GDM1 (cell line): ENCODE data around the gene WNT11.

Experiments used
- DNase-seq: peaks from one replicate; lab custom pipeline; 2025; lab: John Stamatoyannopoulos, UW

The WNT11 gene

GRCh38 chr11:76153571-76153923 lies 52.8 kb downstream of the WNT11 start:
- no peak for DNase-seq

GRCh38 chr11:76152741-76153570 lies 53.3 kb downstream of the WNT11 start:
- no peak for DNase-seq

GRCh38 chr11:76152086-76152681 lies 54.1 kb downstream of the WNT11 start:
- peak; percentile 73 for DNase-seq

- DNase-seq = no peak
These were observed 54.7 kb downstream of the WNT11 start for GRCh38 chr11:76151556-76152085.

GRCh38 chr11:76150141-76150540 lies 56.2 kb downstream of the WNT11 start:
- DNase-seq = no peak

GRCh38 chr11:76149713-76150112 lies 56.6 kb downstream of the WNT11 start:
- DNase-seq = no peak

GRCh38 chr11:76148941-76149613 lies 57.2 kb downstream of the WNT11 start:
- no peak for DNase-seq

GRCh38 chr11:76148231-76148630 lies 58.1 kb downstream of the WNT11 start:
- DNase-seq = no peak

- no peak for DNase-seq
These were observed 59.1 kb downstream of the WNT11 start for GRCh38 chr11:76147106-76147740.

GRCh38 chr11:76143274-76143673 lies 63.0 kb downstream of the WNT11 start:
- no peak for DNase-seq

GRCh38 chr11:76141901-76142588 lies 64.3 kb downstream of the WNT11 start:
- DNase-seq = no peak

- no peak for DNase-seq
These were observed 65.3 kb downstream of the WNT11 start for GRCh38 chr11:76140912-76141574.

GRCh38 chr11:76139314-76139713 lies 67.0 kb downstream of the WNT11 start:
- no peak for DNase-seq
